H1 (cell line): ENCODE data around the gene KCNE4. TPM values are rescaled to one million over a fixed set of nuclear protein-coding genes. Genes with fewer than 3 reads are reported as not detected.

ENCODE experiments used
- CTCF ChIA-PET: fragments of 300-600 bp; sonication (Branson Sonifier 250); formaldehyde crosslinking; loops from one replicate; lab custom pipeline; 2021; ENCODE audit not compliant: partially characterized antibody; lab: Charles Lee
- POLR2A ChIA-PET: fragments of 300-600 bp; sonication (Branson Sonifier 250); formaldehyde crosslinking; loops from one replicate; lab custom pipeline; 2021; ENCODE audit warnings: inconsistent platforms; ENCODE audit not compliant: partially characterized antibody; lab: Charles Lee
- DNase-seq, 2 experiments: peaks; one replicate each; pipeline versions ENCODE4 v3.0.0 to v3.0.0-alpha.2; 2010 to 2022; ENCODE audit warnings: low spot score in 2 of 2, low read depth in 1 of 2, mixed read lengths in 1 of 2
- FAIRE-seq: peaks from 2 replicates; lab custom pipeline; 2011; peaks lifted over from hg19 to GRCh38; lab: Jason Lieb, UNC
- H2AFZ ChIP-seq: 2 replicates; pipeline ENCODE4 v1.8.1; 2012; ENCODE audit warnings: low read length, inconsistent platforms
- H2AK5ac ChIP-seq: 2 replicates; pipeline ENCODE4 v1.6.1; 2013; ENCODE audit warnings: low read depth, low read length
- H2BK120ac ChIP-seq: replicated peaks from 2 replicates; pipeline ENCODE3; 2013; ENCODE audit warnings: low read depth, low read length, inconsistent platforms
- H2BK12ac ChIP-seq: 2 replicates; pipeline ENCODE4 v1.6.1; 2013; ENCODE audit warnings: low read depth, low read length
- H2BK15ac ChIP-seq: 2 replicates; pipeline ENCODE4 v1.6.1; 2013; ENCODE audit warnings: low read length
- H2BK20ac ChIP-seq: 2 replicates; pipeline ENCODE4 v1.6.1; 2013; ENCODE audit warnings: low read length
- H2BK5ac ChIP-seq: 2 replicates; pipeline ENCODE4 v1.6.1; 2013; ENCODE audit warnings: low read depth, low read length
- H3K14ac ChIP-seq: 2 replicates; pipeline ENCODE4 v1.6.1; 2013; ENCODE audit warnings: inconsistent platforms; ENCODE audit not compliant: insufficient read length
- H3K18ac ChIP-seq: 2 replicates; pipeline ENCODE4 v1.6.1; 2013; ENCODE audit warnings: low read length; ENCODE audit errors: extremely low read depth
- H3K23ac ChIP-seq: 2 replicates; pipeline ENCODE4 v1.6.1; 2013; ENCODE audit warnings: inconsistent platforms; ENCODE audit not compliant: insufficient read length
- H3K23me2 ChIP-seq: 2 replicates; pipeline ENCODE4 v1.6.1; 2013; ENCODE audit warnings: low read depth, low read length
- H3K27ac ChIP-seq: 2 replicates; pipeline ENCODE4 v1.6.1; 2011; ENCODE audit warnings: low read depth, low read length, inconsistent platforms
- H3K27me3 ChIP-seq, 4 experiments: replicated peaks in 1 of 4; 1 replicate in 1 of 4; 2 replicates in 3 of 4; pipeline versions ENCODE4 v1.6.1 to v1.8.1; 2011 to 2013; ENCODE audit warnings: low read length in 3 of 4, mild to moderate bottlenecking in 3 of 4, inconsistent platforms in 2 of 4, mixed read lengths in 2 of 4, moderate library complexity in 1 of 4; ENCODE audit not compliant: control insufficient read depth in 3 of 4, insufficient read depth in 3 of 4; ENCODE audit errors: extremely low read depth in 1 of 4
- H3K36me3 ChIP-seq, 4 experiments: 2 replicates each; pipeline versions ENCODE4 v1.6.1 to v1.8.1; 2011 to 2013; ENCODE audit warnings: mild to moderate bottlenecking in 4 of 4, low read length in 3 of 4, moderate library complexity in 2 of 4, control low read depth in 1 of 4, inconsistent platforms in 1 of 4; ENCODE audit not compliant: insufficient read depth in 4 of 4, control insufficient read depth in 2 of 4
- H3K4ac ChIP-seq: replicated peaks from 2 replicates; pipeline ENCODE3; 2013; ENCODE audit warnings: low read length, low read depth, mixed read lengths, inconsistent platforms; ENCODE audit not compliant: insufficient read length
- H3K4me1 ChIP-seq, 4 experiments: replicated peaks in 1 of 4; 1 replicate in 1 of 4; 2 replicates in 3 of 4; pipeline versions ENCODE4 v1.6.1 to v1.8.1; 2011 to 2013; ENCODE audit warnings: low read length in 3 of 4, inconsistent platforms in 2 of 4, mixed read lengths in 1 of 4; ENCODE audit not compliant: insufficient read depth in 4 of 4, control insufficient read depth in 3 of 4
- H3K4me2 ChIP-seq, 2 experiments: 2 replicates each; pipeline versions ENCODE4 v1.6.1 to v1.8.1; 2011 to 2013; ENCODE audit warnings: low read depth in 2 of 2, low read length in 2 of 2, control low read depth in 1 of 2, inconsistent platforms in 1 of 2, mild to moderate bottlenecking in 1 of 2; ENCODE audit not compliant: insufficient read depth in 1 of 2
- H3K4me3 ChIP-seq, 4 experiments: fragments of 200-600, 300-600 bp in 1 of 4; sonication (generic), shearing (Covaris generic), sonication (Bioruptor Twin) in 1 of 4; 2 replicates each; pipeline versions ENCODE4 v1.5.1 to v1.8.1; 2011 to 2016; ENCODE audit warnings: low read length in 4 of 4, low read depth in 3 of 4, control low read depth in 2 of 4, inconsistent platforms in 2 of 4, mild to moderate bottlenecking in 2 of 4, mixed read lengths in 1 of 4, moderate library complexity in 1 of 4; ENCODE audit not compliant: insufficient read depth in 2 of 4; ENCODE audit errors: extremely low read depth in 1 of 4
- H3K56ac ChIP-seq: replicated peaks from 2 replicates; pipeline ENCODE3; 2013; ENCODE audit warnings: low read depth, mild to moderate bottlenecking, mixed read lengths, low read length, inconsistent platforms; ENCODE audit not compliant: insufficient read length
- H3K79me1 ChIP-seq: 2 replicates; pipeline ENCODE4 v1.6.1; 2013; ENCODE audit warnings: low read depth, low read length, control low read depth
- H3K79me2 ChIP-seq, 2 experiments: 2 replicates each; pipeline versions ENCODE4 v1.6.1 to v1.8.1; 2012 to 2013; ENCODE audit warnings: low read length in 2 of 2, mild to moderate bottlenecking in 2 of 2, inconsistent platforms in 1 of 2; ENCODE audit not compliant: insufficient read depth in 2 of 2, control insufficient read depth in 1 of 2
- H3K9ac ChIP-seq, 4 experiments: replicated peaks in 1 of 4; 1 replicate in 1 of 4; 2 replicates in 3 of 4; pipeline versions ENCODE4 v1.6.1 to v1.8.1; 2011 to 2013; ENCODE audit warnings: low read depth in 3 of 4, low read length in 3 of 4, control low read depth in 2 of 4, mild to moderate bottlenecking in 2 of 4, moderate library complexity in 2 of 4, inconsistent platforms in 1 of 4; ENCODE audit errors: extremely low read depth in 1 of 4
- H3K9me3 ChIP-seq, 2 experiments: 2 replicates each; pipeline versions ENCODE4 v1.6.1 to v1.8.1; 2012 to 2013; ENCODE audit warnings: mild to moderate bottlenecking in 2 of 2, moderate library complexity in 2 of 2, control low read depth in 1 of 2, inconsistent platforms in 1 of 2, low read depth in 1 of 2, low read length in 1 of 2, mixed read lengths in 1 of 2; ENCODE audit not compliant: insufficient read depth in 2 of 2
- H4K20me1 ChIP-seq, 2 experiments: replicated peaks in 1 of 2; 2 replicates each; pipeline versions ENCODE3 to v1.8.1; 2011 to 2013; ENCODE audit warnings: inconsistent platforms in 2 of 2, low read length in 2 of 2, mild to moderate bottlenecking in 1 of 2; ENCODE audit not compliant: insufficient read depth in 2 of 2, control insufficient read depth in 1 of 2
- H4K5ac ChIP-seq: 2 replicates; pipeline ENCODE4 v1.6.1; 2013; ENCODE audit warnings: low read length, low read depth, mixed read lengths, inconsistent platforms; ENCODE audit not compliant: insufficient read length
- H4K8ac ChIP-seq: 2 replicates; pipeline ENCODE4 v1.8.0; 2013; ENCODE audit warnings: mild to moderate bottlenecking, moderate library complexity, low read length, inconsistent platforms; ENCODE audit not compliant: insufficient read depth; ENCODE audit errors: extremely low read depth
- H4K91ac ChIP-seq: replicated peaks from 2 replicates; pipeline ENCODE3; 2013; ENCODE audit warnings: low read length, mixed read lengths, inconsistent platforms; ENCODE audit not compliant: insufficient read length
- ASH2L ChIP-seq: fragments of 200-600, 300-600 bp; sonication (generic); IDR thresholded peaks from one replicate; pipeline ENCODE4 v1.7.1; 2017; ENCODE audit warnings: low read length
- CEBPB ChIP-seq: IDR thresholded peaks from 2 replicates; pipeline ENCODE4 v1.6.1; 2012; ENCODE audit warnings: low read depth, low read length
- HDAC6 ChIP-seq: IDR thresholded peaks from one replicate; pipeline ENCODE4 v1.7.1; 2012; ENCODE audit warnings: low read depth, mild to moderate bottlenecking, inconsistent platforms, low read length, moderate library complexity
- KDM1A ChIP-seq: fragments of 200-600, 300-600 bp; sonication (generic); IDR thresholded peaks from 2 replicates; pipeline ENCODE4 v1.7.1; 2016; ENCODE audit warnings: mild to moderate bottlenecking, low read length, borderline replicate concordance
- MAFK ChIP-seq: IDR thresholded peaks from 2 replicates; pipeline ENCODE4 v1.6.1; 2012; ENCODE audit warnings: low read depth, mild to moderate bottlenecking, improper control_type of control experiment, low read length
- PHF8 ChIP-seq: fragments of 200-600 bp; sonication (generic); conservative IDR thresholded peaks from 2 replicates; pipeline ENCODE4 v1.7.1; 2012; ENCODE audit warnings: low read depth, mild to moderate bottlenecking, inconsistent platforms, low read length, moderate library complexity
- SIRT6 ChIP-seq: IDR thresholded peaks from one replicate; pipeline ENCODE4 v1.7.1; 2012; ENCODE audit warnings: low read length, inconsistent platforms
- SP4 ChIP-seq: IDR thresholded peaks from 2 replicates; pipeline ENCODE4 v1.6.1; 2012; ENCODE audit warnings: low read length, inconsistent platforms
- TAF1 ChIP-seq: IDR thresholded peaks from 2 replicates; pipeline ENCODE4 v1.6.1; 2011; ENCODE audit warnings: mild to moderate bottlenecking, low read depth, low read length
- TCF12 ChIP-seq: IDR thresholded peaks from 2 replicates; pipeline ENCODE4 v1.6.1; 2011; ENCODE audit warnings: low read depth, mild to moderate bottlenecking, low read length
- TEAD4 ChIP-seq: IDR thresholded peaks from 2 replicates; pipeline ENCODE4 v1.6.1; 2012; ENCODE audit warnings: low read depth, low read length, inconsistent platforms, mixed read lengths
- YY1 ChIP-seq: IDR thresholded peaks from 2 replicates; pipeline ENCODE4 v1.6.1; 2011; ENCODE audit warnings: low read depth, mild to moderate bottlenecking, low read length
- ZNF274 ChIP-seq: IDR thresholded peaks from 2 replicates; pipeline ENCODE4 v1.7.0; 2012; ENCODE audit warnings: low read length, borderline replicate concordance; ENCODE audit errors: extremely low read depth
- WGBS, 2 experiments: shearing (Covaris generic) in 1 of 2; methylation state at CpG; one replicate each; pipeline versions ENCODE4 v1.1.6 to v1.1.7; 2013 to 2015; ENCODE audit warnings: low lambda C conversion rate in 2 of 2, mixed read lengths in 2 of 2, inconsistent platforms in 1 of 2, low coverage in 1 of 2, missing lambda C conversion rate in 1 of 2; ENCODE audit not compliant: insufficient replicate concordance in 2 of 2, insufficient coverage in 1 of 2, insufficient read length in 1 of 2; ENCODE audit errors: extremely low coverage in 1 of 2, missing lambda C conversion rate in 1 of 2; 5-methylcytosine and 5-hydroxymethylcytosine counted together
- polyA plus RNA-seq, 7 experiments: library from polyadenylated mRNA; depleted of rRNA in 3 of 7; stranded (reverse) in 5 of 7; unstranded in 2 of 7; fragments of >200 nt in 5 of 7; fragments of 200-250 nt in 2 of 7; gene quantifications; 1 replicate in 5 of 7; 2 replicates in 1 of 7; 4 replicates in 1 of 7; pipeline versions ENCODE4 v1.2.1 to v1.2.3, GENCODE V29; 2011 to 2013; ENCODE audit warnings: missing spikeins in 2 of 7, mixed read lengths in 2 of 7
- total RNA-seq: library from RNA; stranded (reverse); fragmentation: NEBNext Ultra II Directional; extraction: Animal tissue kit (Norgen Biotek cat#: 25700); gene quantifications from 2 replicates; pipeline ENCODE4 v1.2.1, GENCODE V29; 2021

Gene KCNE4
- total and polyA plus RNA-seq, 2 of the 8 experiments (the other 6 are each of a cell fraction or from before 2014, with no cell fraction given), result 0.08 to 0.09 TPM

DNA sequence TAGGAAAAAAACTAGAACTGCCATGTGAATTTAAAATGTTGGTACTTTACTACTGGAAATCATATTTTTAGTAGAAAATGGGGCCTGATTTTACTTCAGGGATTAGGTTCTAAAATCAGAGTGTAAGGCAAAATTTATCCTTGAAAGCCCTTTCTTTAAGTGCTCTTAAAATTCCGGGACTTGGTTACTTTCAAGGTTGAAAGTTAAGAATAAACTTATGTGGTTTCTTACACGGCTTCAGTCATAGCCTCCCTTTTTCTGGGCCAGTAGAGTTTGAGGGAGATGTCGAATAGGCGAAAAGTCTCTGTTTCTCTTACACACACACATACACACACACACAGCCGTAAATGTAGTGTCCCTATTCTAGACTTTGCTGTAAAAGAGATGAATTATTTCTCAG lies 13.1 kb downstream of the KCNE4 start:
- Histone ChIP-seq H3K79me2 (no peaks in the 10 kb centered on the region), H4K8ac (no peak overlapping the region), H3K4me1 (peaks cover 0 to 3% (median 0%) of the 10 kb centered on the region in 4 experiments; a peak in 2 of 7 replicates), H3K14ac (no peak overlapping the region), H3K27ac (no peak overlapping the region), H2BK15ac (no peak overlapping the region), H3K9me3 (no peaks in the 10 kb centered on the region), H3K4ac (no peak overlapping the region), H3K56ac (no peak overlapping the region), H3K23me2 (no peaks in the 10 kb centered on the region), H4K91ac (no peak overlapping the region), H3K4me3 (no peak overlapping the region), H2AFZ (0 out of 2 replicates have a peak overlapping the region, but pooled peaks have one; percentile 58), H2BK12ac (no peak overlapping the region), H2BK5ac (no peak overlapping the region), H3K79me1 (no peaks in the 10 kb centered on the region), H3K18ac (no peak overlapping the region), H3K9ac (no peak overlapping the region), H3K4me2 (no peak overlapping the region), H3K27me3 (no peaks in the 10 kb centered on the region), H4K20me1 (no peaks in the 10 kb centered on the region), H2BK120ac (no peak overlapping the region), H3K23ac (no peak overlapping the region), H3K36me3 (no peaks in the 10 kb centered on the region), H2AK5ac (no peak overlapping the region), H4K5ac (no peak overlapping the region), H2BK20ac (no peak overlapping the region)
- TF ChIP-seq SP4 (no peak), YY1 (no peak), KDM1A (no peak), PHF8 (no peak), ASH2L (no peak), HDAC6 (no peak), ZNF274 (no peak), SIRT6 (no peak), CEBPB (no peak), TEAD4 (no peak), TCF12 (no peak), TAF1 (no peak), MAFK (no peak)
- ChIA-PET POLR2A (no interaction called here), CTCF (no interaction called here)
- 94% methylated on average over 5 of the region's 5 CpGs; no CpG with 5 or more reads in 1 of the 2 experiments for WGBS, 2 experiments
- DNase-seq, result no peak
- no peak for FAIRE-seq
